Measurements from ENCODE around the gene CCDC28B.

DNA sequence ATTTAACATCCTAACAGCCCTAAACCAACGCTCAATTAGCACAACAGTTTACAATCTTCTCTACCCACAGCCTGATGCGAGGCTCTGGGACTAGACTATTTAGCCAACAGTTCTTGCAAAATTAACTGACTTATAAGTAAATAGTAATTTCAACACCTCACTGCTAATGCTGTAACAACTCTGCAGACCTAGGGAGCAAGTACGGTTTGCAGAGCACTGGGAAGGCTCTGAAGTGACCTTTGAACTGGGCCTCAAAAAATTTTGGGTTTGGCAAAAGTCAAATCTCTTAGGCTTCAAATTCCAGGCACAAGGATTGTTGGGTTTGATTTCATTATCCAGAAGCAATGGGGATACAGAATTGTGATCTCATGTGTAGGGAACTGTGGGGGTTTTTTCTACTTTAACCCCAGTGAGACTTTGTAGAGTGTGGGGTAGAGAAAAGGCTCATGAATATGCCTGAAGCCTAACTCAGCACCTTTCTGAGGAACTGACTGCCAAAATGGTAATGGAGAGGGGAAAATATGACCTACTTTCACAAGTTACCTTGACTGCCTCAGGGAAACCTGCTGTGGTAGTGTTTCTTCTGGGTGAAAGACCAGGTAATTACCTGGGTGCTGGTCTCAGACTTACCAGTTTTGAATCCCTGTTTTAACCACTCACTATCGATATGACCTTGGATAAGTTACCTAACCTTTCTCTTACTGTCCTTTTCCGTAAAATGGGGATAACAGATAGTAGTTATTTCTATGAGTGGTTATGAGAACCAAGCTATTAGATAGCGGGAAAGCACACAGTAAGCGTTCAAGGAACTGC is 21.8 kb upstream of the CCDC28B start:
- TF ChIP-seq FOXM1 (IDR thresholded peaks at IDR 0.05; ENCODE audit: borderline replicate concordance) (no peak), CTBP1 (IDR thresholded peaks at IDR 0.05; ENCODE audit: borderline replicate concordance) (no peak), FOXA1 (IDR thresholded peaks at IDR 0.05) (no peak), TARDBP (IDR thresholded peaks at IDR 0.05) (no peak), SP1 (IDR thresholded peaks at IDR 0.05) (no peak)
